Adipocyte (in vitro differentiated cells): ENCODE data around the gene F8.

Experiments
- DNase-seq: peaks from one replicate; pipeline ENCODE4 v3.0.0-alpha.2; 2015; ENCODE audit warnings: low read depth
- H3K27me3 ChIP-seq: replicated peaks from 2 replicates; pipeline ENCODE4 v1.7.0; 2013; ENCODE audit warnings: mild to moderate bottlenecking, low read length, moderate library complexity; ENCODE audit not compliant: control insufficient read depth, insufficient read depth
- H3K36me3 ChIP-seq: 2 replicates; pipeline ENCODE4 v1.7.0; 2013; ENCODE audit warnings: low read length, mild to moderate bottlenecking, moderate library complexity; ENCODE audit not compliant: control insufficient read depth, insufficient read depth, severe bottlenecking
- H3K4me1 ChIP-seq: 2 replicates; pipeline ENCODE4 v1.7.0; 2013; ENCODE audit warnings: mild to moderate bottlenecking, low read length, moderate library complexity; ENCODE audit not compliant: control insufficient read depth, insufficient read depth
- H3K4me3 ChIP-seq: 2 replicates; pipeline ENCODE4 v1.7.0; 2013; ENCODE audit warnings: mild to moderate bottlenecking, low read length, moderate library complexity
- H3K9ac ChIP-seq: 2 replicates; pipeline ENCODE4 v1.7.0; 2013; ENCODE audit warnings: mild to moderate bottlenecking, low read length, moderate library complexity
- H3K9me3 ChIP-seq: 2 replicates; pipeline ENCODE4 v1.7.0; 2013; ENCODE audit warnings: mild to moderate bottlenecking, low read length, moderate library complexity; ENCODE audit not compliant: control insufficient read depth

F8 gene

DNA sequence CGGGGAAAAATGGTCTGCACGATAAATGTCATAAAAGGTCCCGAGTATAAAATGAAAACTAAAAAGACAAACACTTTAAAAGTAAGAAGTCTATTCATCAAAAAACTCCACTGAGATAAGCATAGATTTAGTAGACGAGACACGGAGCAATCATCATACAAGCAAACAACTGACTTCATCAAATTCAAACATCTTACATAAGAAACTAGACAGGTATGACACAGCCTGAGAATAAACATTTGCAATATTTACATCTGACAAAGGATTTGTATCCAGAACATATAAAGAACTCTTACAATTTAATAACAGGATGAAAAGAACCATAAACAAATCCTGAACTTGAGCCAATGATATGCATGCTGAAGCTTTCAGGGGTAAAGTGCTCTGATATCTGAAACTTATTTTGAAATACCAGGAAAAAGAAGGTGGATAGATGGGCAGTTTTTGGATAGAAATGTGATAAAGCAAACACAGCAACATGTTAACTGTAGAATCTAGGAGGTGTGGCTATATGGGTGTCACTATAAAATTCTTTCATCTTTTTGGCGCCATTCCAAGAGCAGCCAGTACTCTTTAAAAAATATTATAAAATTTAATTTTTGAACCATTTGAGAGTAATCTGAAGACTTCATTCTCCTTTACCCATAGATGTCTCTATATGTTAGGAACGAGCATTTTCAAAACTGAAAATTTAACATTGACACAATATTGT lies 229.3 kb downstream of the F8 start:
- H3K36me3 ChIP-seq, result no peaks in the 10 kb centered on the region
- no peaks in the 10 kb centered on the region for H3K4me1 ChIP-seq
- no peak for DNase-seq
- H3K27me3 ChIP-seq, result no peaks in the 10 kb centered on the region
- no peak overlapping the region for H3K9ac ChIP-seq
- no peaks in the 10 kb centered on the region for H3K9me3 ChIP-seq
- no peak overlapping the region for H3K4me3 ChIP-seq

DNA sequence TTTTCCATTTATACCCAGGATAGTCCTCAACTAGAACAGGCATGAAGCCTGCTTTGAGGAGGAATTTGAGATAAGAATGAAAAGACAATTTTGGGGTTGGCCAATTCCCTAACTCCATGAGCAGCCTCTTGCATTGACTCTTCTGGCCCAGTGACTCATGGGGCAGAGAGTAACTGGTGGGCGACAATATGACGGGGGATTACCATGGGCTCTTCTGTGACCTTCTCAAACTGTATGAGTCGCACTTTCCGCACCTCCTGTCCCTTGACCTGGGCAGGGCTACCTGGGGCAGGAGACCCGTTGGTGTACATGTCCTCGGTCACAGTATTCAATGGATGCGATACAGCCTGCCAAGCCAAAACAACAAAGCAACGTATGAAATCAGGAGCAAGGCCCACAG lies 230.6 kb downstream of the F8 start:
- no peaks in the 10 kb centered on the region for H3K27me3 ChIP-seq
- H3K4me1 ChIP-seq, result no peaks in the 10 kb centered on the region

DNA sequence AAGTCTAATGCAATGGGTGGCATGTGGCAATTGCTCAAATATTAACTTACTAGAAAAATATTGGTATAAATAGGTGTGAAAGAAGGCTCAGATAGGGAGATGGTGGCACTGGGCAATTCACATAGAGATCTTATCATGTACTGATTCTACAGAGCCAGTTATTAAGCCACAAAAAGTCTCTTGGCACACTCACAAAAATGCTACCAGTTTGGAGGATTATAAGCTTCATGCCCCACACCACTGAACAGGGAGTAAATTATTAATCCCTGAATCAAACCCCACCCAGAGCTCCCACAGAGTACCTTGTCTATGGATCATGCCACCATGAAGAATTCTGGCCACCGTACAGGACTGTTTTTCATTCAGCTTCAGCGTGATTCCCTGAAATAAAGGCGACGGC lies 231.1 kb downstream of the F8 start:
- no peak for DNase-seq
- H3K4me1 ChIP-seq, result no peaks in the 10 kb centered on the region
- H3K36me3 ChIP-seq, result no peaks in the 10 kb centered on the region
- H3K9me3 ChIP-seq, result no peaks in the 10 kb centered on the region
- no peaks in the 10 kb centered on the region for H3K27me3 ChIP-seq
- no peak overlapping the region for H3K9ac ChIP-seq
- H3K4me3 ChIP-seq, result no peak overlapping the region

More for the DNA sequence above, 230.6 kb downstream of the F8 start:
- no peaks in the 10 kb centered on the region for H3K36me3 ChIP-seq
- H3K4me3 ChIP-seq, result no peak overlapping the region
- DNase-seq, result no peak
- H3K9ac ChIP-seq, result no peak overlapping the region
- H3K9me3 ChIP-seq, result no peaks in the 10 kb centered on the region
